Measurements from ENCODE around the gene SLC7A4. TPM values are rescaled to one million over a fixed set of nuclear protein-coding genes. Genes with fewer than 3 reads are reported as not detected.
A peak's percentile ranks its signal among the peaks of the same experiment; 100 is the strongest.

SLC7A4 gene
- total and polyA plus RNA-seq, 2 of the 8 experiments (the other 6 are each of a cell fraction or from before 2014, with no cell fraction given): 0.92 TPM; not detected in 1

GRCh38 chr22:20988573-20989322 is 43.6 kb downstream of the SLC7A4 start:
- H3K18ac ChIP-seq (ENCODE audit: extremely low read depth, low read length): no peak overlapping the region
- no peak overlapping the region for H3K27ac ChIP-seq (ENCODE audit: low read depth, low read length)
- no peak overlapping the region for H3K56ac ChIP-seq (replicated peaks; ENCODE audit: insufficient read length, low read depth, low read length)
- FAIRE-seq (no peak), DNase-seq (ENCODE audit: low read depth in 1 of 2, low spot score in 2 of 2) (no peak)
- H3K4ac ChIP-seq (replicated peaks; ENCODE audit: insufficient read length, low read depth, low read length): no peak overlapping the region
- H2BK15ac ChIP-seq (ENCODE audit: low read length): no peak overlapping the region
- no peak overlapping the region for H3K4me2 ChIP-seq (ENCODE audit: insufficient read depth in 1 of 2, low read depth in 2 of 2, low read length in 2 of 2)
- H3K9me3 ChIP-seq (ENCODE audit: insufficient read depth in 2 of 2, low read depth in 1 of 2, low read length in 1 of 2): no peaks in the 10 kb centered on the region
- ChIA-PET POLR2A (ENCODE audit: partially characterized antibody) (interaction anchor here (1.5 to 3.5 kb wide), 2 partner anchors 10 kb away, joined by 4 to 17 read pairs; no protein-coding TSS in a partner anchor), CTCF (ENCODE audit: partially characterized antibody) (interaction anchor here (0.6 to 1.0 kb wide), 4 partner anchors 9 to 35 kb away, joined by 3 read pairs; no protein-coding TSS in a partner anchor)
- no peak overlapping the region for H2BK20ac ChIP-seq (ENCODE audit: low read length)
- no peak overlapping the region for H2BK5ac ChIP-seq (ENCODE audit: low read depth, low read length)
- H4K5ac ChIP-seq (ENCODE audit: insufficient read length, low read depth, low read length): no peak overlapping the region
- H3K23ac ChIP-seq (ENCODE audit: insufficient read length): no peak overlapping the region
- H2BK12ac ChIP-seq (ENCODE audit: low read depth, low read length): no peak overlapping the region
- H3K23me2 ChIP-seq (ENCODE audit: low read depth, low read length): no peaks in the 10 kb centered on the region; the same call in 1 of the 2 replicates
- H4K91ac ChIP-seq (replicated peaks; ENCODE audit: insufficient read length, low read length): no peak overlapping the region
- H3K14ac ChIP-seq (ENCODE audit: insufficient read length): no peak overlapping the region
- peaks cover 0 to 10% (median 2%) of the 10 kb centered on the region in 4 experiments; a peak in 3 of 8 replicates for H3K36me3 ChIP-seq (ENCODE audit: control insufficient read depth in 2 of 4, insufficient read depth in 4 of 4, low read length in 3 of 4)
- no peak overlapping the region for H2AFZ ChIP-seq (ENCODE audit: low read length)
- TF ChIP-seq CTCF (IDR thresholded peaks at IDR 0.05; ENCODE audit: control extremely low read depth in 1 of 3, insufficient read depth in 1 of 3, low read depth in 1 of 3, low read length in 3 of 3) (peak in 2 of 3 experiments; percentile 2 to 7; a peak in 1 of 4 replicates), RBBP5 (IDR thresholded peaks at IDR 0.05; ENCODE audit: borderline replicate concordance, low read depth, low read length) (no peak), GTF2F1 (IDR thresholded peaks at IDR 0.05; ENCODE audit: borderline replicate concordance, low read depth, low read length) (no peak), YY1 (IDR thresholded peaks at IDR 0.05; ENCODE audit: low read depth, low read length) (no peak), RAD21 (IDR thresholded peaks at IDR 0.05 in 1 of 2, conservative IDR thresholded peaks at IDR 0.05 in 1 of 2; ENCODE audit: low read depth in 2 of 2, low read length in 2 of 2) (peak in 1 of 2 experiments; percentile 21; a peak in 1 of 4 replicates)
- H3K79me1 ChIP-seq (ENCODE audit: low read depth, low read length): no peaks in the 10 kb centered on the region
- H4K8ac ChIP-seq (ENCODE audit: extremely low read depth, insufficient read depth, low read length): no peak overlapping the region
- H3K79me2 ChIP-seq (ENCODE audit: control insufficient read depth in 1 of 2, insufficient read depth in 2 of 2, low read length in 2 of 2): no peaks in the 10 kb centered on the region
- 87% methylated on average over 16 of the region's 16 CpGs; no CpG with 5 or more reads in 1 of the 2 experiments for WGBS, 2 experiments (ENCODE audit: extremely low coverage in 1 of 2, insufficient coverage in 1 of 2, insufficient read length in 1 of 2, insufficient replicate concordance in 2 of 2, low coverage in 1 of 2, low lambda C conversion rate in 2 of 2, missing lambda C conversion rate in 1 of 2)
- no peak overlapping the region for H3K9ac ChIP-seq (replicated peaks in 1 of 4; ENCODE audit: extremely low read depth in 1 of 4, low read depth in 3 of 4, low read length in 3 of 4)
- H4K20me1 ChIP-seq (replicated peaks in 1 of 2; ENCODE audit: control insufficient read depth in 1 of 2, insufficient read depth in 2 of 2, low read length in 2 of 2): peaks cover 0 to 8% of the 10 kb centered on the region in 2 experiments
- H3K27me3 ChIP-seq (replicated peaks in 1 of 4; ENCODE audit: control insufficient read depth in 3 of 4, extremely low read depth in 1 of 4, insufficient read depth in 3 of 4, low read length in 3 of 4): no peaks in the 10 kb centered on the region
- no peak overlapping the region for H2AK5ac ChIP-seq (ENCODE audit: low read depth, low read length)
- no peak overlapping the region for H2BK120ac ChIP-seq (replicated peaks; ENCODE audit: low read depth, low read length)
- no peaks in the 10 kb centered on the region; a peak in 1 of 7 replicates for H3K4me1 ChIP-seq (replicated peaks in 1 of 4; ENCODE audit: control insufficient read depth in 3 of 4, insufficient read depth in 4 of 4, low read length in 3 of 4)
- no peak overlapping the region for H3K4me3 ChIP-seq (ENCODE audit: extremely low read depth in 1 of 4, insufficient read depth in 2 of 4, low read depth in 3 of 4, low read length in 4 of 4)

Measured in H1 (cell line).